Stomach smooth muscle (tissue), 2 donors: ENCODE data around the gene KRT6B.
"Not testable (repeated sequence)": the region's sequence is repeated elsewhere in the genome, so short reads cannot be mapped to it uniquely, and the experiment has no call there.

Experiments
- H3K27ac ChIP-seq: one replicate; pipeline ENCODE4 v1.7.0; 2013; ENCODE audit warnings: mild to moderate bottlenecking, low read length, inconsistent platforms
- H3K27me3 ChIP-seq, 2 donors: one replicate each; pipeline ENCODE4 v1.7.0; 2013; ENCODE audit warnings: low read length in 2 of 2; ENCODE audit not compliant: insufficient read depth in 2 of 2, control insufficient read depth in 1 of 2
- H3K36me3 ChIP-seq, 2 donors: one replicate each; pipeline ENCODE4 v1.7.0; 2013; ENCODE audit warnings: low read length in 2 of 2; ENCODE audit not compliant: control insufficient read depth in 2 of 2, insufficient read depth in 2 of 2
- H3K4me1 ChIP-seq: one replicate; pipeline ENCODE4 v1.7.0; 2013; ENCODE audit warnings: low read length; ENCODE audit not compliant: control insufficient read depth, insufficient read depth
- H3K4me3 ChIP-seq, 2 donors: one replicate each; pipeline ENCODE4 v1.7.0; 2013; ENCODE audit warnings: low read length in 2 of 2
- H3K9ac ChIP-seq, 2 donors: one replicate each; pipeline ENCODE4 v1.7.0; 2013; ENCODE audit warnings: low read length in 2 of 2, mild to moderate bottlenecking in 1 of 2
- H3K9me3 ChIP-seq, 2 donors: one replicate each; pipeline ENCODE4 v1.7.0; 2013; ENCODE audit warnings: low read length in 2 of 2; ENCODE audit not compliant: control insufficient read depth in 2 of 2
- donor health status: healthy.
- donor health status: Pancreatic carcinoma.

The KRT6B gene

GRCh38 chr12:52493172-52493571 lies 41.2 kb upstream of the KRT6B start, which contains the start of gene KRT6A:
Gene KRT6A, minus strand, starts transcription at chr12:52493257. Its CDS starts 69 bp downstream, at chr12:52493188.
- H3K9me3 ChIP-seq = no peaks in the 10 kb centered on the region
- H3K9ac ChIP-seq = no peak within 1 kb of the TSS
- no peak within 1 kb of the TSS for H3K27ac ChIP-seq
- H3K36me3 ChIP-seq = no peaks in the 10 kb centered on the region
- peaks cover 2% of the 10 kb centered on the region for H3K4me1 ChIP-seq
- no peak within 1 kb of the TSS for H3K4me3 ChIP-seq
- no peaks in the 10 kb centered on the region for H3K27me3 ChIP-seq

DNA sequence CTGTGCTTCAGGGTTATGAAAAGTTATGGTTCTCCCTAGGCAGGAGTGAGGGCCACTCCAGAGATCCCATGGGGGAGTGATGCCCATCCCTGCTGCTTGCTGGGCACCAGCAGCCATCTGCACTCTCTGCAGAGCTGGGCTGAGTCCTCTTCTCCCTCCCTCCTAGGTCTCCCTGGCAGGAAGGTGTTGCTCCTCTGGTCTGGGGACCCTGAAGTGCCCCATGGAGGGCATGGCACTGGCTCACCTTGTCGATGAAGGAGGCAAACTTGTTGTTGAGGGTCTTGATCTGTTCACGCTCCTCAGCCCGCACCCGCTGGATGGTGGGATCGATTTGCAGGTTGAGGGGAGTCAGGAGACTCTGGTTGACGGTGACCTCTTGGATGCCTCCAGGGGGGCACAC lies 40.5 kb upstream of the KRT6B start:
- H3K27me3 ChIP-seq, H3K27ac ChIP-seq, H3K4me3 ChIP-seq, H3K36me3 ChIP-seq, H3K4me1 ChIP-seq, H3K9ac ChIP-seq, H3K9me3 ChIP-seq: not testable (repeated sequence)

- H3K27me3 ChIP-seq, H3K9me3 ChIP-seq, H3K4me3 ChIP-seq, H3K9ac ChIP-seq, H3K36me3 ChIP-seq, H3K27ac ChIP-seq, H3K4me1 ChIP-seq: not testable (repeated sequence)
Observed at GRCh38 chr12:52491495-52491894, 39.5 kb upstream of the KRT6B start.

GRCh38 chr12:52488736-52489135 lies 36.8 kb upstream of the KRT6B start:
- no peak overlapping the region for H3K27ac ChIP-seq
- no peak overlapping the region for H3K4me3 ChIP-seq
- no peaks in the 10 kb centered on the region for H3K36me3 ChIP-seq
- no peaks in the 10 kb centered on the region for H3K27me3 ChIP-seq
- no peak overlapping the region for H3K9ac ChIP-seq
- H3K4me1 ChIP-seq = no peaks in the 10 kb centered on the region
- H3K9me3 ChIP-seq = no peaks in the 10 kb centered on the region

DNA sequence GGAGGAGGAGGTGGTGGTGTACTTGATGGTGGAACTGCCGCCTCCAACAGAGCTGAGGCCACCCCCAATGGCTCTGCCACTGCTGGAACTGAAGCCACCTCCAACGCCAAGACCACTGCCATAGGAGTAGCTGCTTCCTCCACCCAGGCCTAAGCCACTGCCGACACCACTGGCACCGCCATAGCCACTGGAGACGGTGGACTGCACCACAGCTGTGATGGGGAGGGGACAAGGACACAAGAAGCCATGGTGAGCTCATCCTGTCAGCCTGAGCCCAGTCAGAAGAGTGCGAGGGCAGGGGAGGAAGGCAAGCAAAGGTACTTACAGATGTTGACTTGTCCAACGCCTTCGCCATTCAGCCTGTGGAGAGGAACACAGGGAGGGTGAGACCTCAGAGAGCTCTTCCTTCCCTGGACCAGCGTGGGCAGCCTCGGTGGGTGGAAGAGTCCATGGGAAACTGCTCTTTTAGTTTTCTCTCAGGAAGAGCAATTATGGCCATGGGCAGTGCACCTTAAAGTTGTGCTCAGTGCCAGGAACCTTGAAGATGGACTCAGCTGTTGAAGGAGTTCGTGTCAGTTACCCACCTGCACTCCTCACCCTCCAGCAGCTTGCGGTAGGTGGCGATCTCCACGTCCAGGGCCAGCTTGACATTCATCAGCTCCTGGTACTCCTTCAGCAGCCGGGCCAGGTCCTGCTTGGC lies 35.9 kb upstream of the KRT6B start:
- not testable (repeated sequence) for H3K4me1 ChIP-seq, H3K9me3 ChIP-seq, H3K9ac ChIP-seq, H3K27me3 ChIP-seq, H3K36me3 ChIP-seq, H3K4me3 ChIP-seq, H3K27ac ChIP-seq

GRCh38 chr12:52487211-52487610 lies 35.3 kb upstream of the KRT6B start:
- no peak overlapping the region for H3K4me3 ChIP-seq
- H3K9ac ChIP-seq = no peak overlapping the region
- H3K4me1 ChIP-seq = no peaks in the 10 kb centered on the region
- no peaks in the 10 kb centered on the region for H3K9me3 ChIP-seq
- H3K27me3 ChIP-seq = no peaks in the 10 kb centered on the region
- no peak overlapping the region for H3K27ac ChIP-seq
- no peaks in the 10 kb centered on the region for H3K36me3 ChIP-seq

- Histone ChIP-seq H3K9ac (no peak overlapping the region), H3K4me3 (no peak overlapping the region), H3K4me1 (no peaks in the 10 kb centered on the region), H3K27ac (no peak overlapping the region), H3K27me3 (no peaks in the 10 kb centered on the region), H3K36me3 (no peaks in the 10 kb centered on the region), H3K9me3 (no peaks in the 10 kb centered on the region)
Observed at GRCh38 chr12:52486166-52487105, 34.5 kb upstream of the KRT6B start.

GRCh38 chr12:52480073-52480472 lies 28.1 kb upstream of the KRT6B start:
- Histone ChIP-seq H3K4me3 (no peak overlapping the region), H3K27me3 (no peaks in the 10 kb centered on the region), H3K4me1 (no peaks in the 10 kb centered on the region), H3K27ac (no peak overlapping the region), H3K9ac (no peak overlapping the region), H3K9me3 (no peaks in the 10 kb centered on the region), H3K36me3 (no peaks in the 10 kb centered on the region)

DNA sequence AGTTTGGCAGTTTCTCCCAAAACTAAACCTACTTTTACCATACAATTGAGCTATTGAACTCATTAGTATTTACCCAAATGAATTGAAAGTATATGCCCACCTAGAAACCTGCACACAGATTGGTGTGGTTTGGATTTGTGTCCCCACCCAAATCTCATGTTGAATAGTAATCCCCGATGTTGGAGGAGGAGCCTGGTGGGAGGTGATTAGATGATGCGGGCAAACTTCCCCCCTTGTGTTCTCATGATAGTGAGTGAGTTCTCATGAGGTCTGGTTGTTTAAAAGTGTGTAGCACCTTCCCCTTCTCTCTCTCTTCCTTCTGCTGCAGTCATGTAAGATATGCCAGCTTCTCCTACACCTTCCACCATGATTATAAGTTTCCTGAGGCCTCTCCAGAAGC lies 25.7 kb upstream of the KRT6B start:
- Histone ChIP-seq H3K27ac (no peak overlapping the region), H3K27me3 (no peaks in the 10 kb centered on the region), H3K9ac (no peak overlapping the region), H3K36me3 (no peaks in the 10 kb centered on the region), H3K4me3 (no peak overlapping the region), H3K9me3 (no peaks in the 10 kb centered on the region), H3K4me1 (no peaks in the 10 kb centered on the region)

DNA sequence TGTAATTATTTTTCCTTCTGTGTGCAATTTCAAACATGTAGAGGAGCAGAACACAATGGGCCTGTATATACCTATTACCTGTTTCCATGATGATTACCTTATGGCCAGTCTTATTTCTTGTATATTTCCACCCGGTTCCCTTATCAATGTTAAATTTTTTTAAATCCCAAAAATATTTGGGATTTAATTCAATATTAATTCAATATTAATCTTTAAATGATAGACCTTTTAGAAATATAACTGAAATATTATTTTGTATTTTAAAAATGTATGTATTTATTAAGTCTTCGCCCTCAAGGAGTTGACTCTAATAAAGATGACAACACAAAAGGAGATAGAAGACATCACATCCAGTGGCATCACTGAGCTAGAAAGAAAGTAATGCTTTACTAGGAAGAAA lies 22.3 kb upstream of the KRT6B start:
- H3K4me1 ChIP-seq = no peaks in the 10 kb centered on the region
- no peak overlapping the region for H3K4me3 ChIP-seq
- H3K27ac ChIP-seq = no peak overlapping the region
- H3K9me3 ChIP-seq = no peaks in the 10 kb centered on the region
- H3K9ac ChIP-seq = no peak overlapping the region
- no peaks in the 10 kb centered on the region for H3K36me3 ChIP-seq
- H3K27me3 ChIP-seq = no peaks in the 10 kb centered on the region

DNA sequence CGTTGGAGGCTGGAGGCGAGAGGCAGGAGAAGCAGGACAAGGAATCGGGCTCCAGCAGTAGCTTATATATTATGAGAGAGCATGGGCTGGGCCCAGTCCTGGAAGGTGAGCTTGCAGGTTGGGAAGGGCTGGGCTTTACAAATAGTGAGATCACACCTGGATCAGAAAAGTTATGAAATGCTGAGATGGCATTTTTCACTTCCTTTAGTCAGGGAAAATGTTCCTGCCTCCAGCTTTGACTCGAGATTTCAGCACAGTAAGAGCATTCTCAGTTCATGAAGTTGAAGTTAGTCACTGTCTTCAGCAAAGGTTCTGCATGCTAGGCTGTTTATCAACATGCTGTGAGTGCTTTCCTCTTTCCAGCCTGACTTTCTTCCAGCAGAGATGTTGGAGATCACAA lies 21.8 kb upstream of the KRT6B start, which contains the start of gene KRT6C:
Gene KRT6C (minus strand): TSS at position 38 of the 400 bp plus-strand sequence. CDS start 68 bp downstream, outside the sequence.
- H3K9ac ChIP-seq = no peak within 1 kb of the TSS
- H3K4me3 ChIP-seq = no peak within 1 kb of the TSS
- H3K4me1 ChIP-seq = no peaks in the 10 kb centered on the region
- no peaks in the 10 kb centered on the region for H3K9me3 ChIP-seq
- no peaks in the 10 kb centered on the region for H3K27me3 ChIP-seq
- no peak within 1 kb of the TSS for H3K27ac ChIP-seq
- H3K36me3 ChIP-seq = no peaks in the 10 kb centered on the region
